Mesendoderm (in vitro differentiated cells): ENCODE data around the gene CDKL5.

Experiments
- DNase-seq: peaks from one replicate; pipeline ENCODE4 v3.0.0; 2013
- H2AK5ac ChIP-seq: 2 replicates; pipeline ENCODE4 v1.6.1; 2013; ENCODE audit warnings: low read length, inconsistent platforms
- H2BK120ac ChIP-seq: 2 replicates; pipeline ENCODE4 v1.6.1; 2013; ENCODE audit warnings: low read depth, mild to moderate bottlenecking, low read length, moderate library complexity, mixed read lengths
- H2BK15ac ChIP-seq: replicated peaks from 2 replicates; pipeline ENCODE4 v1.6.1; 2013; ENCODE audit warnings: low read depth, mild to moderate bottlenecking, moderate library complexity
- H2BK5ac ChIP-seq: 2 replicates; pipeline ENCODE4 v1.6.1; 2013; ENCODE audit warnings: low read length, inconsistent platforms
- H3K18ac ChIP-seq: 2 replicates; pipeline ENCODE4 v1.6.1; 2013; ENCODE audit warnings: mild to moderate bottlenecking, low read length, mixed read lengths
- H3K23ac ChIP-seq: one replicate; pipeline ENCODE4 v1.6.1; 2013; ENCODE audit warnings: low read length
- H3K27ac ChIP-seq: 2 replicates; pipeline ENCODE4 v1.5.1; 2013; ENCODE audit warnings: low read depth, mild to moderate bottlenecking, inconsistent platforms, low read length, moderate library complexity
- H3K27me3 ChIP-seq: 2 replicates; pipeline ENCODE4 v1.6.1; 2013; ENCODE audit warnings: low read length, control low read depth, mild to moderate bottlenecking, inconsistent platforms; ENCODE audit not compliant: insufficient read depth, poor library complexity
- H3K36me3 ChIP-seq: 2 replicates; pipeline ENCODE4 v1.6.1; 2013; ENCODE audit warnings: low read length, inconsistent platforms; ENCODE audit not compliant: control insufficient read depth, insufficient read depth
- H3K4ac ChIP-seq: one replicate; pipeline ENCODE4 v1.6.1; 2013; ENCODE audit warnings: low read depth, mild to moderate bottlenecking, low read length, moderate library complexity
- H3K4me1 ChIP-seq: 2 replicates; pipeline ENCODE4 v1.6.1; 2013; ENCODE audit warnings: low read depth, low read length, inconsistent platforms; ENCODE audit not compliant: control insufficient read depth
- H3K4me2 ChIP-seq: 2 replicates; pipeline ENCODE4 v1.6.1; 2013; ENCODE audit warnings: low read length
- H3K4me3 ChIP-seq: 2 replicates; pipeline ENCODE4 v1.5.1; 2013; ENCODE audit warnings: mild to moderate bottlenecking, low read length
- H3K56ac ChIP-seq: one replicate; pipeline ENCODE4 v1.6.1; 2013; ENCODE audit warnings: low read length
- H3K79me1 ChIP-seq: 2 replicates; pipeline ENCODE4 v1.6.1; 2013; ENCODE audit warnings: low read length, inconsistent platforms
- H3K79me2 ChIP-seq: 2 replicates; pipeline ENCODE4 v1.6.1; 2013; ENCODE audit warnings: mild to moderate bottlenecking, low read length; ENCODE audit not compliant: control insufficient read depth, insufficient read depth
- H3K9ac ChIP-seq: 2 replicates; pipeline ENCODE4 v1.6.1; 2013; ENCODE audit warnings: low read length, inconsistent platforms
- H4K5ac ChIP-seq: one replicate; pipeline ENCODE4 v1.6.1; 2013; ENCODE audit warnings: low read length
- H4K8ac ChIP-seq: one replicate; pipeline ENCODE4 v1.6.1; 2013; ENCODE audit warnings: low read depth, mild to moderate bottlenecking, control low read depth, low read length, moderate library complexity
- WGBS: extraction: QIAGEN DNeasy Blood & Tissue Kit; methylation state at CpG from one replicate; pipeline ENCODE4 v1.1.7; 2013; ENCODE audit warnings: low lambda C conversion rate, missing lambda C conversion rate; ENCODE audit not compliant: insufficient coverage; ENCODE audit errors: extremely low coverage; 5-methylcytosine and 5-hydroxymethylcytosine counted together

The CDKL5 gene

DNA sequence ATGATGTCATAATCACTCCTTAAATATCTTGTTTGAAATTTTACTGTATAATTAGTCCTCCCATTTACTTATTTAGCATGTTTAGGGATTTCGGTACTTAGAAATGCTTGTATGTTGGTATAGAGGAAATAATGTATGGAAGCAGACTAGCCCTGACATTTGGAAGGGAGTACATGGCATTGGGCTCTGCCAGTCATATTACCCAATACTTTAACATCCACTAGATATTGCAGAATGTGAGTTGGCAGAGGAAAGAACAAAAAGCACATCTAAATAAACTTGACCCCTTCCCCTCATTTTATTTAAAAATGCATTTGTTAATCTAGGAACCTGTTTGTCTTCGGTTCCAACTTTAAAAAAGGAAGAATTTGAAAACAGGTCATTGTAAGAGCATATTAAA is 168.7 kb downstream of the CDKL5 start:
- Histone ChIP-seq H3K4me1 (no peaks in the 10 kb centered on the region), H3K27ac (no peak overlapping the region), H4K8ac (no peak overlapping the region), H3K79me1 (no peaks in the 10 kb centered on the region), H3K4ac (no peak overlapping the region), H4K5ac (no peak overlapping the region), H3K18ac (no peak overlapping the region), H2BK120ac (no peak overlapping the region), H3K79me2 (no peaks in the 10 kb centered on the region), H3K4me2 (no peak overlapping the region), H3K56ac (no peak overlapping the region), H2AK5ac (no peak overlapping the region), H3K4me3 (no peak overlapping the region), H3K27me3 (no peaks in the 10 kb centered on the region), H2BK15ac (no peak overlapping the region), H3K9ac (no peak overlapping the region), H2BK5ac (no peak overlapping the region), H3K23ac (no peak overlapping the region), H3K36me3 (no peaks in the 10 kb centered on the region)
- WGBS = no CpG with 5 or more reads among the region's 2 CpGs
- no peak for DNase-seq

DNA sequence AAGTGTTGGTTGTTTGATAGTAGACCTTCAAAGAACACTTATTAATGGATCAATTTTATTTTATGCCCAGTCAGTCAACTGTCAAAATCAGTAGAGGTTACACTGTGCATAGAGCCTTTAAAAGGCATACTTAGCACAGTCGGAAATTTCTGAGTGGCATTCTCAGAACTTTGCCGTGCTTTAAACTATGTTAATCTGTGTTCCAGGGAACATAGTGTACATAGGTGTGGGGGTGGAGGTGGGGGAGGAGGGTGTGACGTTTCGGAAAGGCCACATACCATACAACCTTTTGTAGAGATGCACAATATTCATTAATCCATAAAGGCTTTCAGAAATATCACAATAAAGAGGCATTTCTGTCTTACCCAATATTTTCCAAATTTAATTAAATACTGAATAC is 170.7 kb downstream of the CDKL5 start:
- WGBS = no CpG with 5 or more reads among the region's 4 CpGs
- H3K27ac ChIP-seq = no peak overlapping the region

DNA sequence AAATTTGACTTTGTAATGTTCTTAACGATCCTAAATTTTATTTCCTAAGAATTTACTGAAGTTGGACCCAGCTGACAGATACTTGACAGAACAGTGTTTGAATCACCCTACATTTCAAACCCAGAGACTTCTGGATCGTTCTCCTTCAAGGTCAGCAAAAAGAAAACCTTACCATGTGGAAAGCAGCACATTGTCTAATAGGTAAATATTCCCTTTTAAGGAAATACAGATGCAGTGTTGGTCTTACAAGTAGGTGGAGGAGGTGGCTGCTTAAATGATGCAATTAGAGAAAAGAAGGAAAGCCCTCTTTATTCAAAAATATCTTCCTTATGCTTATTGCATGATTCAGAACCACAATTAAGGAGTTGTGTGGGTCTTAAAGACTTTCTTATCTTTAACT is 173.0 kb downstream of the CDKL5 start:
- Histone ChIP-seq H2AK5ac (no peak overlapping the region), H3K18ac (no peak overlapping the region), H3K27me3 (no peaks in the 10 kb centered on the region), H4K8ac (no peak overlapping the region), H3K4me3 (no peak overlapping the region), H2BK120ac (no peak overlapping the region), H3K36me3 (no peaks in the 10 kb centered on the region), H2BK5ac (no peak overlapping the region), H3K56ac (no peak overlapping the region), H3K79me1 (no peaks in the 10 kb centered on the region), H2BK15ac (no peak overlapping the region), H3K9ac (no peak overlapping the region), H3K4me2 (no peak overlapping the region), H4K5ac (no peak overlapping the region), H3K23ac (no peak overlapping the region), H3K4ac (no peak overlapping the region), H3K27ac (no peak overlapping the region), H3K79me2 (no peaks in the 10 kb centered on the region), H3K4me1 (no peaks in the 10 kb centered on the region)
- WGBS = no CpG with 5 or more reads among the region's 2 CpGs
- DNase-seq = no peak

More for the DNA sequence above, 170.7 kb downstream of the CDKL5 start:
- H3K23ac ChIP-seq = no peak overlapping the region
- no peak overlapping the region for H2BK15ac ChIP-seq
- no peak overlapping the region for H3K4me2 ChIP-seq
- H3K79me1 ChIP-seq = no peaks in the 10 kb centered on the region
- no peak overlapping the region for H4K8ac ChIP-seq
- no peak overlapping the region for H3K4me3 ChIP-seq
- no peaks in the 10 kb centered on the region for H3K4me1 ChIP-seq
- H3K79me2 ChIP-seq = no peaks in the 10 kb centered on the region
- no peak overlapping the region for H2BK5ac ChIP-seq
- no peak overlapping the region for H2AK5ac ChIP-seq
- no peak overlapping the region for H3K18ac ChIP-seq
- H3K56ac ChIP-seq = no peak overlapping the region
- H3K36me3 ChIP-seq = no peaks in the 10 kb centered on the region
- H4K5ac ChIP-seq = no peak overlapping the region
- no peak for DNase-seq
- H3K4ac ChIP-seq = no peak overlapping the region
- no peaks in the 10 kb centered on the region for H3K27me3 ChIP-seq
- no peak overlapping the region for H3K9ac ChIP-seq
- no peak overlapping the region for H2BK120ac ChIP-seq

DNA sequence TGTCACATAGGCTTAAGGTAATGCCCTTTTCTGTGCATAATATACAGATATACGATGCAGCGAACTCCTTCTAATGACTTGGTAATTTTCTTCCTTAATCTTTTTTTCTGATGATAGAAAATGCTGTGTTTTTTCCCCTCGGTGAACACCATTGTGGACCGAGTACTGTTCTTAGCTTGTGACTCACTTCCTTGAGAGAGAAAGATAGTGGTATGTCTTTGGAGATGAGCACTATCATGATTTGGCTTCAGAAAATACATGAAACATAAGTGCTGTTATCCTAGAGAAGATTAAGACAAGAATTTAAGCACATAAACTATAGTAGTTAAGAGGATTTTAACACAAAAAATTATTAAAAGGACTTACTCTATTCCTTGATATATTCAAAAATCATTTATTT is 182.6 kb downstream of the CDKL5 start:
- Histone ChIP-seq H3K56ac (no peak overlapping the region), H3K23ac (no peak overlapping the region), H3K79me2 (no peaks in the 10 kb centered on the region), H3K4me3 (no peak overlapping the region), H3K4me1 (no peaks in the 10 kb centered on the region), H3K79me1 (no peaks in the 10 kb centered on the region), H3K27me3 (no peaks in the 10 kb centered on the region), H4K8ac (no peak overlapping the region), H3K4ac (no peak overlapping the region), H3K36me3 (no peaks in the 10 kb centered on the region), H2BK5ac (no peak overlapping the region), H3K18ac (no peak overlapping the region), H3K27ac (no peak overlapping the region), H3K4me2 (no peak overlapping the region), H3K9ac (no peak overlapping the region), H2AK5ac (no peak overlapping the region), H2BK120ac (no peak overlapping the region), H4K5ac (no peak overlapping the region), H2BK15ac (no peak overlapping the region)
- WGBS = no CpG with 5 or more reads among the region's 4 CpGs
- DNase-seq = no peak

DNA sequence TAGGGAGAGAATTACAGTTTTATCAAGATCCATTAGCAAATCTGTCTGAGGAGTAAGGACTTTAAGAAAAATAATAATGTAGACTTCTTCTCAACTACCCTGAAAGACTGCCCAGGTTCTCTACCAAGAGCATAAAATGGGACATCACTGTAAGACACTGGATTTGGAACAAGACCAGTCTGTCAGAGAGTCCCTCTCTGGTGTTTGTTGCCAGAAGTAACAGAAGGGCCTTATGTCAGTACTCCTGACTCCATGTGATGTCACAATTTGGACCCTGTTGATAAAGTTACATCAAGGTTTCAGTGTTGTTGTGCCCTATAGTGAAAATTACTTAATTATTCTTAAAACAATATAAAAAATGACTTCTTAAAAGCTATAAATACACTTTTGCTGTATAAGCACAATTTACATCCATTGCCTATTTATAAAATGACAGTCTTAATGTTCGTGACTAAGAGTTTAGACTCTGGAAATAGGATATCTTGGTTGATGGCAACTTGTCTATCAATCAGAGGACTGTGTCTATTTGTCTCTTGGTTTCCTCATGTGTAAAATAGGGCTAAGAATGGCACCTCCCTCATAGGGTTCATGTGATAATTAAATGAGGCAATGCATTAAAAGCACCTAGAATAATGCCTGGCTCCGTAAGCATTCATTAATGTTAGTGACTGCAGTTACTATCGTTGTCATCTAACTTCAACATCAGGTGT is 188.7 kb downstream of the CDKL5 start:
- no peak overlapping the region for H3K23ac ChIP-seq
- no peak overlapping the region for H2BK120ac ChIP-seq
- H4K8ac ChIP-seq = no peak overlapping the region
- no peak overlapping the region for H3K18ac ChIP-seq
- H3K4me1 ChIP-seq = no peaks in the 10 kb centered on the region
- no peak overlapping the region for H3K4me2 ChIP-seq
- H3K36me3 ChIP-seq = no peaks in the 10 kb centered on the region
- no peaks in the 10 kb centered on the region for H3K27me3 ChIP-seq
- H2AK5ac ChIP-seq = no peak overlapping the region
- no peak overlapping the region for H3K9ac ChIP-seq
- no peak overlapping the region for H3K4me3 ChIP-seq
- no peak overlapping the region for H2BK5ac ChIP-seq
- H3K79me2 ChIP-seq = no peaks in the 10 kb centered on the region
- no peak overlapping the region for H4K5ac ChIP-seq
- H3K4ac ChIP-seq = no peak overlapping the region
- no CpG with 5 or more reads among the region's 3 CpGs for WGBS
- H3K27ac ChIP-seq = no peak overlapping the region
- H3K79me1 ChIP-seq = no peaks in the 10 kb centered on the region
- H2BK15ac ChIP-seq = no peak overlapping the region
- DNase-seq = no peak
- H3K56ac ChIP-seq = no peak overlapping the region
